Fibroblast of lung (primary cell): Measurements from ENCODE around the gene MAML3. TPM values are rescaled to one million over a fixed set of nuclear protein-coding genes. Genes with fewer than 3 reads are reported as not detected.

Experiments
- DNase-seq, 2 donors: peaks; one replicate each; pipeline versions ENCODE4 v3.0.0 to v3.0.0-alpha.2; 2010; ENCODE audit warnings: low read depth in 2 of 2
- H2AFZ ChIP-seq: 2 replicates; pipeline ENCODE4 v1.5.1; 2012; ENCODE audit warnings: low read length, control low read depth, inconsistent platforms
- H3K27ac ChIP-seq: 2 replicates; pipeline ENCODE4 v1.5.1; 2011; ENCODE audit warnings: low read length, control low read depth; ENCODE audit not compliant: insufficient read depth
- H3K27me3 ChIP-seq: 2 replicates; pipeline ENCODE4 v1.5.1; 2011; ENCODE audit warnings: mild to moderate bottlenecking, low read length; ENCODE audit not compliant: control insufficient read depth, insufficient read depth
- H3K36me3 ChIP-seq: 2 replicates; pipeline ENCODE4 v1.5.1; 2011; ENCODE audit warnings: low read length; ENCODE audit not compliant: control insufficient read depth, insufficient read depth
- H3K4me1 ChIP-seq: 2 replicates; pipeline ENCODE4 v1.5.1; 2011; ENCODE audit warnings: low read length; ENCODE audit not compliant: control insufficient read depth, insufficient read depth; ENCODE audit errors: extremely low read depth
- H3K4me2 ChIP-seq: 2 replicates; pipeline ENCODE4 v1.5.1; 2011; ENCODE audit warnings: low read length, control low read depth; ENCODE audit not compliant: insufficient read depth; ENCODE audit errors: extremely low read depth
- H3K4me3 ChIP-seq, 4 experiments: fragments of 200-600 bp in 1 of 4; sonication (generic) in 1 of 4; replicated peaks in 1 of 4; 2 replicates each; pipeline ENCODE4 v1.5.1; 2011 to 2016; ENCODE audit warnings: low read length in 4 of 4, low read depth in 3 of 4, mild to moderate bottlenecking in 3 of 4, control low read depth in 2 of 4, inconsistent platforms in 1 of 4, mixed read lengths in 1 of 4; ENCODE audit not compliant: insufficient read depth in 1 of 4; ENCODE audit errors: control extremely low read depth in 1 of 4
- H3K79me2 ChIP-seq: 2 replicates; pipeline ENCODE4 v1.5.1; 2012; ENCODE audit warnings: mild to moderate bottlenecking, low read length, inconsistent platforms; ENCODE audit not compliant: control insufficient read depth, insufficient read depth
- H3K9ac ChIP-seq: 2 replicates; pipeline ENCODE4 v1.5.1; 2011; ENCODE audit warnings: mild to moderate bottlenecking, low read length, control low read depth; ENCODE audit not compliant: insufficient read depth
- H3K9me3 ChIP-seq: 2 replicates; pipeline ENCODE4 v1.5.1; 2012; ENCODE audit warnings: low read depth, low read length; ENCODE audit not compliant: control insufficient read depth, insufficient read depth
- H4K20me1 ChIP-seq: 2 replicates; pipeline ENCODE4 v1.5.1; 2011; ENCODE audit warnings: low read length; ENCODE audit not compliant: control insufficient read depth, insufficient read depth; ENCODE audit errors: extremely low read depth
- CTCF ChIP-seq, 2 donors: IDR thresholded peaks in 1 of 2; conservative IDR thresholded peaks in 1 of 2; 1 replicate in 1 of 2; 2 replicates in 1 of 2; pipeline ENCODE4 v1.5.1; 2011 to 2012; ENCODE audit warnings: low read length in 2 of 2, control low read depth in 1 of 2, inconsistent platforms in 1 of 2, low read depth in 1 of 2, mild to moderate bottlenecking in 1 of 2
- EZH2 ChIP-seq: IDR thresholded peaks from 2 replicates; pipeline ENCODE4 v1.5.1; 2012; ENCODE audit warnings: low read length, control low read depth, mild to moderate bottlenecking; ENCODE audit errors: missing control alignments
- polyA plus RNA-seq, 2 donors: library from polyadenylated mRNA; depleted of rRNA in 1 of 2; stranded (reverse) in 1 of 2; unstranded in 1 of 2; fragments of >200 nt; gene quantifications; 2 replicates each; pipeline ENCODE4 v1.2.1, GENCODE V29; 2011 to 2012; ENCODE audit warnings: missing spikeins in 1 of 2
- total RNA-seq: library from RNA; depleted of rRNA; stranded (reverse); fragments of >200 nt; gene quantifications from 2 replicates; pipeline ENCODE4 v1.2.1, GENCODE V29; 2014

The MAML3 gene
- total and polyA plus RNA-seq, 2 donors (not counting 1 experiment from before 2014, with no cell fraction given) = 2.0 to 2.8 TPM

GRCh38 chr4:140031706-140032105 is 122.3 kb downstream of the MAML3 start:
- Histone ChIP-seq H3K27me3 (no peaks in the 10 kb centered on the region), H2AFZ (no peak overlapping the region), H4K20me1 (no peaks in the 10 kb centered on the region), H3K27ac (no peak overlapping the region), H3K4me1 (no peaks in the 10 kb centered on the region), H3K4me2 (no peak overlapping the region), H3K36me3 (no peaks in the 10 kb centered on the region), H3K79me2 (no peaks in the 10 kb centered on the region), H3K4me3 (no peak overlapping the region), H3K9ac (no peak overlapping the region), H3K9me3 (no peaks in the 10 kb centered on the region)
- TF ChIP-seq CTCF (conservative IDR thresholded peaks at IDR 0.05 in 1 of 2, IDR thresholded peaks at IDR 0.05 in 1 of 2; ENCODE audit: low read depth in 1 of 2, low read length in 2 of 2) = no peak
- no peak for TF ChIP-seq EZH2
- no peak for DNase-seq

GRCh38 chr4:140031061-140031460 is 122.9 kb downstream of the MAML3 start:
- Histone ChIP-seq H3K4me3 (no peak overlapping the region), H3K9me3 (no peaks in the 10 kb centered on the region), H3K4me2 (no peak overlapping the region), H3K36me3 (no peaks in the 10 kb centered on the region), H3K4me1 (no peaks in the 10 kb centered on the region), H3K9ac (no peak overlapping the region), H3K27ac (no peak overlapping the region), H2AFZ (no peak overlapping the region), H3K79me2 (no peaks in the 10 kb centered on the region), H3K27me3 (no peaks in the 10 kb centered on the region), H4K20me1 (no peaks in the 10 kb centered on the region)
- DNase-seq = peak in 1 of 2 donors; percentile 29
- no peak for TF ChIP-seq EZH2
- TF ChIP-seq CTCF (conservative IDR thresholded peaks at IDR 0.05 in 1 of 2, IDR thresholded peaks at IDR 0.05 in 1 of 2; ENCODE audit: low read depth in 1 of 2, low read length in 2 of 2) = no peak

GRCh38 chr4:140028676-140029517 is 125.1 kb downstream of the MAML3 start:
- DNase-seq = no peak
- Histone ChIP-seq H3K27ac (no peak overlapping the region), H3K4me2 (no peak overlapping the region), H2AFZ (no peak overlapping the region), H3K27me3 (no peaks in the 10 kb centered on the region), H3K4me3 (no peak overlapping the region), H3K36me3 (no peaks in the 10 kb centered on the region), H3K79me2 (no peaks in the 10 kb centered on the region), H3K9ac (no peak overlapping the region), H3K9me3 (no peaks in the 10 kb centered on the region), H3K4me1 (no peaks in the 10 kb centered on the region), H4K20me1 (no peaks in the 10 kb centered on the region)
- TF ChIP-seq EZH2 = no peak
- no peak for TF ChIP-seq CTCF (conservative IDR thresholded peaks at IDR 0.05 in 1 of 2, IDR thresholded peaks at IDR 0.05 in 1 of 2; ENCODE audit: low read depth in 1 of 2, low read length in 2 of 2)
